GM19452 (cell line): ENCODE data around the gene RFC5.

Experiments used
- ATAC-seq: cut with Tn5 transposase; IDR thresholded peaks from one replicate; pipeline ENCODE4 v1.9.1; 2021; ENCODE audit not compliant: unreplicated experiment

Gene RFC5

GRCh38 chr12:118050972-118051910, 34.7 kb downstream of the RFC5 start:
- no peak for ATAC-seq

GRCh38 chr12:118052324-118053070, 36.0 kb downstream of the RFC5 start:
- no peak for ATAC-seq

- no peak for ATAC-seq
These were observed 36.8 kb downstream of the RFC5 start for GRCh38 chr12:118053071-118053985.

GRCh38 chr12:118055144-118055557, 38.6 kb downstream of the RFC5 start:
- ATAC-seq = peak; percentile 86

- no peak for ATAC-seq
These were observed 39.6 kb downstream of the RFC5 start for GRCh38 chr12:118055865-118056773.

- no peak for ATAC-seq
These were observed 41.7 kb downstream of the RFC5 start for GRCh38 chr12:118058227-118058626.

- no peak for ATAC-seq
These were observed 42.4 kb downstream of the RFC5 start for GRCh38 chr12:118058881-118059280.

- ATAC-seq = no peak
These were observed 43.1 kb downstream of the RFC5 start for GRCh38 chr12:118059341-118060191.

- ATAC-seq = no peak
These were observed 44.0 kb downstream of the RFC5 start for GRCh38 chr12:118060301-118061010.

- ATAC-seq = no peak
These were observed 44.7 kb downstream of the RFC5 start, which contains the start of gene WSB2 for GRCh38 chr12:118061011-118061872. TSS of gene WSB2 (minus strand) at chr12:118061179. CDS start at chr12:118061048, 131 bp downstream.

- ATAC-seq = no peak
These were observed 45.7 kb downstream of the RFC5 start for GRCh38 chr12:118061873-118062843.

GRCh38 chr12:118063576-118064391, 47.3 kb downstream of the RFC5 start:
- no peak for ATAC-seq

- no peak for ATAC-seq
These were observed 48.1 kb downstream of the RFC5 start for GRCh38 chr12:118064608-118065007.

GRCh38 chr12:118065380-118065779, 48.9 kb downstream of the RFC5 start:
- ATAC-seq = no peak

- ATAC-seq = no peak
These were observed 51.9 kb downstream of the RFC5 start for GRCh38 chr12:118068445-118068844.
